Measurements from ENCODE around the gene UTP15. TPM values are rescaled to one million over a fixed set of nuclear protein-coding genes. Genes with fewer than 3 reads are reported as not detected.
A peak's percentile ranks its signal among the peaks of the same experiment; 100 is the strongest.

UTP15 gene
- total RNA-seq, 4 donors from 2014 or later = 6.7 to 69.3 (median 23.3) TPM

GRCh38 chr5:73599380-73599779 lies 33.8 kb downstream of the UTP15 start:
- 85 to 89% methylated on average over 2 to 3 of the region's 3 CpGs for WGBS, 2 donors (ENCODE audit: low coverage in 1 of 2)
- H3K36me3 ChIP-seq = no peaks in the 10 kb centered on the region
- H3K27me3 ChIP-seq = no peaks in the 10 kb centered on the region
- H3K9me3 ChIP-seq = peaks cover 0 to 6% of the 10 kb centered on the region in 2 donors
- in situ Hi-C loops (cut with MboI; ENCODE audit: low pct_ligation_motif_present in 1 of 4, low pct_unique_long_range_greater_than_20kb in 1 of 4, low sequenced_read_pairs in 3 of 4) (loop anchor here in 2 of 4 donors (10.0 to 25.0 kb wide), 2 partner anchors 1045 to 1063 kb away; partner anchors contain the start of gene ENC1 (in 1 of the 2)), intact Hi-C loops (cut with DNase I; ENCODE audit: low total_unique reads) (no loop called here)
- H3K4me1 ChIP-seq = no peaks in the 10 kb centered on the region
- DNase-seq = no peak
- TF ChIP-seq POLR2A (IDR thresholded peaks at IDR 0.05) (no peak), POLR2AphosphoS5 (IDR thresholded peaks at IDR 0.05) (no peak), CTCF (IDR thresholded peaks at IDR 0.05) (no peak), EP300 (IDR thresholded peaks at IDR 0.05; ENCODE audit: low read depth) (no peak)
- H3K27ac ChIP-seq = no peak overlapping the region
- no peak overlapping the region for H3K4me3 ChIP-seq

- intact Hi-C loops (cut with DNase I; ENCODE audit: low total_unique reads) (no loop called here), in situ Hi-C loops (cut with MboI; ENCODE audit: low pct_ligation_motif_present in 1 of 4, low pct_unique_long_range_greater_than_20kb in 1 of 4, low sequenced_read_pairs in 3 of 4) (no loop called here)
- H3K4me1 ChIP-seq = peaks cover 0 to 13% (median 3%) of the 10 kb centered on the region in 4 donors
- 85 to 91% methylated on average over 5 of the region's 5 CpGs for WGBS, 2 donors (ENCODE audit: low coverage in 1 of 2)
- TF ChIP-seq EP300 (IDR thresholded peaks at IDR 0.05; ENCODE audit: low read depth) = no peak
- TF ChIP-seq POLR2A (IDR thresholded peaks at IDR 0.05) = no peak
- no peak for TF ChIP-seq CTCF (IDR thresholded peaks at IDR 0.05)
- TF ChIP-seq POLR2AphosphoS5 (IDR thresholded peaks at IDR 0.05) = no peak
- H3K4me3 ChIP-seq = no peak overlapping the region
- DNase-seq = no peak
- H3K27me3 ChIP-seq = no peaks in the 10 kb centered on the region
- H3K27ac ChIP-seq = no peak overlapping the region
- H3K36me3 ChIP-seq = no peaks in the 10 kb centered on the region
- H3K9me3 ChIP-seq = peaks cover 0 to 6% of the 10 kb centered on the region in 2 donors
Observed at GRCh38 chr5:73603998-73604397, 38.5 kb downstream of the UTP15 start.

- no peak overlapping the region for H3K4me3 ChIP-seq
- TF ChIP-seq POLR2AphosphoS5 (IDR thresholded peaks at IDR 0.05) = no peak
- no peak for TF ChIP-seq CTCF (IDR thresholded peaks at IDR 0.05)
- no peak for TF ChIP-seq EP300 (IDR thresholded peaks at IDR 0.05; ENCODE audit: low read depth)
- TF ChIP-seq POLR2A (IDR thresholded peaks at IDR 0.05) = no peak
- no peaks in the 10 kb centered on the region for H3K36me3 ChIP-seq
- peaks cover 0 to 6% of the 10 kb centered on the region in 2 donors for H3K9me3 ChIP-seq
- DNase-seq = peak; percentile 28
- in situ Hi-C loops (cut with MboI; ENCODE audit: low pct_ligation_motif_present in 1 of 4, low pct_unique_long_range_greater_than_20kb in 1 of 4, low sequenced_read_pairs in 3 of 4) (no loop called here), intact Hi-C loops (cut with DNase I; ENCODE audit: low total_unique reads) (no loop called here)
- WGBS, 2 donors (ENCODE audit: low coverage in 1 of 2) = 50 to 59% methylated on average over 8 of the region's 8 CpGs
- peak overlapping the region in 2 of 4 donors; percentile 7 to 19 for H3K27ac ChIP-seq
- H3K27me3 ChIP-seq = no peaks in the 10 kb centered on the region
- H3K4me1 ChIP-seq = peaks cover 0 to 13% (median 3%) of the 10 kb centered on the region in 4 donors
Observed at GRCh38 chr5:73605223-73606087, 39.9 kb downstream of the UTP15 start.

- H3K36me3 ChIP-seq = no peaks in the 10 kb centered on the region
Observed at GRCh38 chr5:73606206-73606753, 40.7 kb downstream of the UTP15 start.

More at GRCh38 chr5:73606206-73606753, 40.7 kb downstream of the UTP15 start:
- DNase-seq = no peak
- peaks cover 0 to 5% of the 10 kb centered on the region in 2 donors for H3K9me3 ChIP-seq
- H3K27me3 ChIP-seq = no peaks in the 10 kb centered on the region
- 50 to 67% methylated on average over 3 of the region's 3 CpGs for WGBS, 2 donors (ENCODE audit: low coverage in 1 of 2)
- in situ Hi-C loops (cut with MboI; ENCODE audit: low pct_ligation_motif_present in 1 of 4, low pct_unique_long_range_greater_than_20kb in 1 of 4, low sequenced_read_pairs in 3 of 4) (no loop called here), intact Hi-C loops (cut with DNase I; ENCODE audit: low total_unique reads) (no loop called here)
- no peak overlapping the region for H3K4me3 ChIP-seq
- TF ChIP-seq CTCF (IDR thresholded peaks at IDR 0.05) (no peak), POLR2A (IDR thresholded peaks at IDR 0.05) (no peak), EP300 (IDR thresholded peaks at IDR 0.05; ENCODE audit: low read depth) (no peak), POLR2AphosphoS5 (IDR thresholded peaks at IDR 0.05) (no peak)
- H3K4me1 ChIP-seq = peaks cover 0 to 13% (median 3%) of the 10 kb centered on the region in 4 donors
- no peak overlapping the region for H3K27ac ChIP-seq
